GM19328 (cell line): ENCODE results near the gene FAM120B.

Experiments
- ATAC-seq: cut with Tn5 transposase; IDR thresholded peaks from one replicate; pipeline ENCODE4 v1.9.1; 2021; ENCODE audit warnings: mild to moderate bottlenecking, moderate library complexity; ENCODE audit not compliant: unreplicated experiment

The FAM120B gene

GRCh38 chr6:170272341-170273065 is 34.1 kb upstream of the FAM120B start:
- ATAC-seq = no peak

- ATAC-seq = no peak
These were observed 33.4 kb upstream of the FAM120B start for GRCh38 chr6:170273191-170273590.

- no peak for ATAC-seq
These were observed 32.9 kb upstream of the FAM120B start for GRCh38 chr6:170273681-170274080.

- no peak for ATAC-seq
These were observed 31.6 kb upstream of the FAM120B start for GRCh38 chr6:170274713-170275560.

- no peak for ATAC-seq
These were observed 30.0 kb upstream of the FAM120B start for GRCh38 chr6:170276369-170277057.

- no peak for ATAC-seq
These were observed 28.4 kb upstream of the FAM120B start for GRCh38 chr6:170277893-170278742.

GRCh38 chr6:170278743-170279094 is 27.8 kb upstream of the FAM120B start:
- no peak for ATAC-seq

GRCh38 chr6:170279426-170279825 is 27.1 kb upstream of the FAM120B start:
- ATAC-seq = no peak

- ATAC-seq = peak; percentile 50
These were observed 26.4 kb upstream of the FAM120B start for GRCh38 chr6:170279977-170280688.

- no peak for ATAC-seq
These were observed 25.9 kb upstream of the FAM120B start for GRCh38 chr6:170280689-170281045.

GRCh38 chr6:170281331-170282292 is 24.9 kb upstream of the FAM120B start:
- no peak for ATAC-seq

- no peak for ATAC-seq
These were observed 23.9 kb upstream of the FAM120B start for GRCh38 chr6:170282512-170283158.

GRCh38 chr6:170283212-170284081 is 23.1 kb upstream of the FAM120B start:
- ATAC-seq = no peak

- no peak for ATAC-seq
These were observed 22.3 kb upstream of the FAM120B start for GRCh38 chr6:170284126-170284773.

GRCh38 chr6:170284866-170285469 is 21.6 kb upstream of the FAM120B start:
- no peak for ATAC-seq

- no peak for ATAC-seq
These were observed 21.1 kb upstream of the FAM120B start for GRCh38 chr6:170285482-170285881.
